Measurements from ENCODE around the gene CERS5. TPM values are rescaled to one million over a fixed set of nuclear protein-coding genes. Genes with fewer than 3 reads are reported as not detected.

CERS5 gene
- total RNA-seq, 1 experiment from 2014 or later: 28.2 TPM

- no TSS peak for BruUV-seq (replicated peaks)
- Mint-ChIP-seq H3K4me1 (ENCODE audit: low read depth, unreplicated experiment) (peaks cover 11% of the 10 kb centered on the region), H3K27ac (ENCODE audit: unreplicated experiment) (peak overlapping the region; percentile 70), H3K9me3 (ENCODE audit: low read depth, unreplicated experiment) (no peaks in the 10 kb centered on the region), H3K27me3 (ENCODE audit: unreplicated experiment) (peaks cover 4% of the 10 kb centered on the region), H3K4me3 (ENCODE audit: low read depth, unreplicated experiment) (peak overlapping the region; percentile 18), H3K36me3 (ENCODE audit: insufficient read depth, unreplicated experiment) (peaks cover 29% of the 10 kb centered on the region)
- intact Hi-C loops (cut with micrococcal nuclease; ENCODE audit: unreplicated experiment): no loop called here
- no peak for TF ChIP-seq CTCF (IDR thresholded peaks at IDR 0.05; ENCODE audit: unreplicated experiment)
- DNase-seq: peak; percentile 32
- CTCF ChIA-PET: interaction anchor here (0.6 to 2.6 kb wide), 12 partner anchors 9 to 657 kb away, joined by 3 to 9 read pairs (median 4); partner anchors contain the start of genes DIP2B, FAM186A, SMARCD1 and TMBIM6
These were observed 56.3 kb downstream of the CERS5 start for GRCh38 chr12:50110762-50111351.

GRCh38 chr12:50110127-50110761 is 56.9 kb downstream of the CERS5 start:
- peak overlapping the region; percentile 18 for H3K4me3 Mint-ChIP-seq (ENCODE audit: low read depth, unreplicated experiment)
- no peak for DNase-seq
- TF ChIP-seq CTCF (IDR thresholded peaks at IDR 0.05; ENCODE audit: unreplicated experiment): no peak
- peaks cover 23% of the 10 kb centered on the region for H3K36me3 Mint-ChIP-seq (ENCODE audit: insufficient read depth, unreplicated experiment)
- CTCF ChIA-PET: interaction anchor here (0.9 to 2.6 kb wide), 5 partner anchors 8 to 92 kb away, joined by 3 to 8 read pairs (median 3); partner anchors contain the start of gene SMARCD1
- peaks cover 11% of the 10 kb centered on the region for H3K4me1 Mint-ChIP-seq (ENCODE audit: low read depth, unreplicated experiment)
- BruUV-seq (replicated peaks): no TSS peak
- H3K27ac Mint-ChIP-seq (ENCODE audit: unreplicated experiment): peak overlapping the region; percentile 70
- no peaks in the 10 kb centered on the region for H3K9me3 Mint-ChIP-seq (ENCODE audit: low read depth, unreplicated experiment)
- H3K27me3 Mint-ChIP-seq (ENCODE audit: unreplicated experiment): peaks cover 10% of the 10 kb centered on the region
- intact Hi-C loops (cut with micrococcal nuclease; ENCODE audit: unreplicated experiment): no loop called here

GRCh38 chr12:50109319-50109718 is 57.9 kb downstream of the CERS5 start:
- no peak overlapping the region for H3K4me3 Mint-ChIP-seq (ENCODE audit: low read depth, unreplicated experiment)
- peaks cover 19% of the 10 kb centered on the region for H3K27me3 Mint-ChIP-seq (ENCODE audit: unreplicated experiment)
- DNase-seq: no peak
- H3K4me1 Mint-ChIP-seq (ENCODE audit: low read depth, unreplicated experiment): peaks cover 12% of the 10 kb centered on the region
- no peak for TF ChIP-seq CTCF (IDR thresholded peaks at IDR 0.05; ENCODE audit: unreplicated experiment)
- intact Hi-C loops (cut with micrococcal nuclease; ENCODE audit: unreplicated experiment): no loop called here
- CTCF ChIA-PET: interaction anchor here (0.6 kb wide), 1 partner anchor 284 kb away, joined by 3 read pairs; no protein-coding TSS in a partner anchor
- BruUV-seq (replicated peaks): no TSS peak
- H3K36me3 Mint-ChIP-seq (ENCODE audit: insufficient read depth, unreplicated experiment): peaks cover 22% of the 10 kb centered on the region
- H3K27ac Mint-ChIP-seq (ENCODE audit: unreplicated experiment): no peak overlapping the region
- no peaks in the 10 kb centered on the region for H3K9me3 Mint-ChIP-seq (ENCODE audit: low read depth, unreplicated experiment)

- BruUV-seq (replicated peaks): no TSS peak
- H3K27ac Mint-ChIP-seq (ENCODE audit: unreplicated experiment): no peak overlapping the region
- H3K27me3 Mint-ChIP-seq (ENCODE audit: unreplicated experiment): peaks cover 24% of the 10 kb centered on the region
- H3K4me1 Mint-ChIP-seq (ENCODE audit: low read depth, unreplicated experiment): peaks cover 22% of the 10 kb centered on the region
- no peaks in the 10 kb centered on the region for H3K9me3 Mint-ChIP-seq (ENCODE audit: low read depth, unreplicated experiment)
- intact Hi-C loops (cut with micrococcal nuclease; ENCODE audit: unreplicated experiment): no loop called here
- no peak for DNase-seq
- CTCF ChIA-PET: no interaction called here
- TF ChIP-seq CTCF (IDR thresholded peaks at IDR 0.05; ENCODE audit: unreplicated experiment): no peak
- H3K36me3 Mint-ChIP-seq (ENCODE audit: insufficient read depth, unreplicated experiment): peaks cover 16% of the 10 kb centered on the region
- no peak overlapping the region for H3K4me3 Mint-ChIP-seq (ENCODE audit: low read depth, unreplicated experiment)
These were observed 59.5 kb downstream of the CERS5 start for GRCh38 chr12:50107416-50108268.

Measured in Calu3 (cell line).